ENCODE measurements around the gene PCNT. TPM values are rescaled to one million over a fixed set of nuclear protein-coding genes. Genes with fewer than 3 reads are reported as not detected.
"Not testable (repeated sequence)": the region's sequence is repeated elsewhere in the genome, so short reads cannot be mapped to it uniquely, and the experiment has no call there.

Gene PCNT
- total RNA-seq, 2 experiments from 2014 or later, result 50.0 to 53.1 TPM

- ChIA-PET POLR2A (no interaction called here), CTCF (interaction anchor here (1.4 kb wide), 1 partner anchor 16 kb away, joined by 3 read pairs; no protein-coding TSS in a partner anchor)
Observed at GRCh38 chr21:46429754-46430681, 106.1 kb downstream of the PCNT start.

GRCh38 chr21:46431448-46431847, 107.5 kb downstream of the PCNT start:
- CTCF ChIA-PET, result interaction anchor here (1.4 kb wide), 1 partner anchor 18 kb away, joined by 3 read pairs; no protein-coding TSS in a partner anchor
- POLR2A ChIA-PET, result no interaction called here

DNA sequence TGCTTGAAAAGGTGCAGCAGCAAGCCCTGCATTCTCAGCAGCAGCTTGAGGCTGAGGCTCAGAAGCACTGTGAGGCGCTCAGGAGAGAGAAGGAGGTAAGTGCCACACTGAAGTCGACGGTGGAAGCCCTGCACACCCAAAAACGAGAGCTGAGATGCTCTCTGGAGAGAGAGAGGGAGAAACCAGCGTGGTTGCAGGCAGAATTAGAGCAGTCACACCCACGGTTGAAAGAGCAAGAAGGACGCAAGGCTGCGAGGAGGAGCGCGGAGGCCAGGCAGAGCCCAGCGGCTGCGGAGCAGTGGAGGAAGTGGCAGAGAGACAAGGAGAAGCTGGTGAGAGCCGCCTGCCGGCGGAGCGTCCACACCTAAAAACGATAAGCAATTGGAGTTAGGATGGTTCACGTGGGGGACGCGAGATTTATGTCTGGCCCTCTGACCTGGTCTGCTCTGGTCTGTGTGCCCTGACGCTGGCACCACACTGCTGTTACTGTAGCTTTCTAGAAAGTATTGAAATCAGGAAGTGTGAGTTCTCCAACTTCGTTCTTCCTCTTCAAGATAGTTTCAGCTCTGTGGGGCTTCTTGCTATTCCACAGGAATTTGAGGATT, 108.0 kb downstream of the PCNT start:
- POLR2A ChIA-PET, result interaction anchor here (0.6 kb wide), 1 partner anchor 34 kb away, joined by 3 read pairs; no protein-coding TSS in a partner anchor
- CTCF ChIA-PET, result interaction anchor here (0.6 kb wide), 1 partner anchor 195 kb away, joined by 3 read pairs; no protein-coding TSS in a partner anchor

GRCh38 chr21:46433116-46433515, 109.2 kb downstream of the PCNT start:
- POLR2A ChIA-PET, CTCF ChIA-PET: not testable (repeated sequence)

DNA sequence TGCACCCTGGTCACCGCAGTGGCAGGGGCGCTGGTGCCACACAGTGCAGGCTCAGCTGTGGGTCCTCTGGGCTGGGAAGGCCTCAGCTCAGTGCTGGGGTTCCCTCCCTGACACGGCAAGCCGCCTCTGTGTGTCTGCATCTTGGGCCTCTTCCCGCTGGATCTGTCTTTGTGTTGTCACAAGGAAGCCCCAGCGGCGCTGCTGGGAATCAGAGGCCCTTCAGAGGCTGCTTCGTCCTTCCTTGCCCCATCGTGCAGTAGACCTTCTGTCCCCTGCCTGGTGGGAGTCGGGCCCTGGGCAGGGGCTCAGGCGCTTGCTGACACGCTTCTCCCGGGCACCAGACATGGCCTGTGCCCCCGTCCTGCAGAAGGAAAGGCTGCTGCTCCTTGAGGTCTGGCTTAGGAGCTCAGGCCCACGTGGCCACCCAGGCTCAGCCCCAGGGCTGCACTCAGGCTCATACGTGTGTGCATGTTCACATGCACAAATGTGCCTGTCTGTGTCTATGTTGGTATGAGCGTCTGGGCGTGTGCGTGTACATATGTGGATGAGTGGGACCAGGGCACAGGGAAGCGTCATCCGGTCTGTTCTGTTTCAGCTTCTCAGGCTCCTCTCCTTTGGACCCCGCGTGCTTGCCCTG, 110.5 kb downstream of the PCNT start:
- CTCF ChIA-PET, result interaction anchor here (1.7 kb wide), 1 partner anchor 9 kb away, joined by 3 read pairs; no protein-coding TSS in a partner anchor
- POLR2A ChIA-PET, result no interaction called here

- ChIA-PET POLR2A (no interaction called here), CTCF (interaction anchor here (1.7 kb wide), 1 partner anchor 11 kb away, joined by 3 read pairs; no protein-coding TSS in a partner anchor)
Observed at GRCh38 chr21:46435786-46436227, 111.9 kb downstream of the PCNT start.

GRCh38 chr21:46436621-46437020, 112.7 kb downstream of the PCNT start:
- POLR2A ChIA-PET, result interaction anchor here (0.6 kb wide), 1 partner anchor 40 kb away, joined by 5 read pairs; no protein-coding TSS in a partner anchor
- CTCF ChIA-PET, result no interaction called here

- ChIA-PET CTCF (no interaction called here), POLR2A (no interaction called here)
Observed at GRCh38 chr21:46437096-46437498, 113.1 kb downstream of the PCNT start.

DNA sequence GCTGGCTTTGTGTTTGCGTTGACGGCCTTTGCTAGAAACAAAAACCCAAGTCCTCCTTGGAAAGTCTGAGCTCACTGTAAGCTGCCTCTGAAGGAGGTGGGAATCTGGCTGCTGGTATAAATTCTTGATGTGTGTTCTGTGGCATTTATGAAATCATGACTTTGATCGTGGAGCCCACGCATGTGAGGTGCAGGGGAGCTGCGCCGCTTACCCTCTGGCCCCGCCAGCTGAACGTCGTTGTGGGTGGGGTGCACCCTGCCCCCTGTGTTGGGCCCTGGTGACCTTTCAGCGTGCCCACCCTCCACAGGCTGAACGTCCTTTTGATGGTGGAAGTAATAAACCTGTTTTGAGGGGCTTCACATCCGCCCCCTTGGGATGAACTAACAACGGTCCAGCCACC, 113.6 kb downstream of the PCNT start:
- CTCF ChIA-PET, result no interaction called here
- POLR2A ChIA-PET, result no interaction called here

DNA sequence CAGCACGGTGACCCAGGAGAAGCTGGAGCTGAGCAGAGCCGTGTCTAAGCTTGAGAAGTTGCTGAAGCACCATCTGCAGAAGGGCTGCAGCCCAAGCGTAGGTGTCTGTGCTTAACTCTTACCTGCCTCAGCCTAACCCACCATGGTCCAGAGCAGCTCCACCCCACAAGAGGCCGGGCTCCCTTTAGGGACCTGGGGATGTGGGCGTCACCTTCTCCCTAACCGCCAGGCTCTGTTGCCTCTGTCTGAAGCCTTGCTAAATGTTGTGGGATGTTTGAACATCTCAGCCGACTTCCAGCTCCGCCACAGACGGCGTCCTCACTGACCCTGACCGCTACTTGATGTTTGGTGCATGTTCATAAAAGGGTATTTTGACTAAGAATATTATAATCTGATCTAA, 114.3 kb downstream of the PCNT start:
- CTCF ChIA-PET, result interaction anchor here (0.7 kb wide), 2 partner anchors 29 to 56 kb away, joined by 3 read pairs; no protein-coding TSS in a partner anchor
- POLR2A ChIA-PET, result no interaction called here

GRCh38 chr21:46439906-46440305, 116.0 kb downstream of the PCNT start:
- ChIA-PET CTCF (no interaction called here), POLR2A (no interaction called here)

- ChIA-PET CTCF (no interaction called here), POLR2A (no interaction called here)
Observed at GRCh38 chr21:46441331-46441730, 117.4 kb downstream of the PCNT start.

- CTCF ChIA-PET, result no interaction called here
- POLR2A ChIA-PET, result no interaction called here
Observed at GRCh38 chr21:46441961-46442498, 118.1 kb downstream of the PCNT start.

GRCh38 chr21:46442938-46443337, 119.0 kb downstream of the PCNT start:
- ChIA-PET CTCF (no interaction called here), POLR2A (no interaction called here)

- CTCF ChIA-PET, result no interaction called here
- POLR2A ChIA-PET, result interaction anchor here (0.8 kb wide), 1 partner anchor 14 kb away, joined by 3 read pairs; no protein-coding TSS in a partner anchor
Observed at GRCh38 chr21:46443910-46444309, 120.0 kb downstream of the PCNT start.

- CTCF ChIA-PET, result no interaction called here
- POLR2A ChIA-PET, result no interaction called here
Observed at GRCh38 chr21:46448108-46448507, 124.2 kb downstream of the PCNT start.

- POLR2A ChIA-PET, CTCF ChIA-PET: not testable (repeated sequence)
Observed at GRCh38 chr21:46448855-46449254, 124.9 kb downstream of the PCNT start.

DNA sequence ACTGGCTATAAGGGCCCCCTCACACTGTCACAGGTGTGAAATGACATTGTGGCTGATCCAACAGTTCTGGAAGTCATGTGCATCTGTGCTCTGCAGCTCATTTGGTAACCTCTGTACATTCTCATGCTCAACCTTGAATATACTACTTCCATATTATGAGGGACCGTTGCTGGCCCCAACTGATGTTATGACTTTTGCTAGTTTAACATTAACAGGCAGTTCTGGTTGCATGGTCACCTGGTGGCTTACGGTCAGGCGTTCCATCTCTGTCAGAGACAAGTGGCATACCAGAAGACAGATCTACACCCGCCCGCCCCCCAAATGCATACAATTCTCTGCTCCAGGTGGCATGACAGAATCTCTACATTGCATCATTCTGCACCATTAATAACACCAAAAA, 128.8 kb downstream of the PCNT start:
- POLR2A ChIA-PET, result interaction anchor here (0.6 kb wide), 1 partner anchor 807 kb away, joined by 8 read pairs; no protein-coding TSS in a partner anchor
- CTCF ChIA-PET, result no interaction called here

DNA sequence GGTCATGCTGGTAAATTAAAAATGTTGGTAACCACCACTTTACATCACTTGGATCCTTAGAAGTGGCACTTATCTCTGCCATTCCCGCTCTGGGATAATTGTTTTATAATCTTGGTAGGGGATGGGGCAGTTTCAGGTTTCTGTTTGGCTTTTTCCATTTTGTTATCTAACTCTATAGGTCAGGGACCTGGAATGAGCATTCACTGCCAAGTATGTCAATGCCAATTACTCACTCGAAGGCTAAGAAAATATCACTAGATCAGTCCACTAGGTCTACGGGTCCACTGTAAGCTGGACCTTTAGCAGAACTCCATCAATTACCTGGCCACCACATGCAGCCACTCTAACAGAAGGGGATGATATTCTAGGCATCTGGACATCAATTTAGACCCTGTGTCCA, 130.2 kb downstream of the PCNT start:
- POLR2A ChIA-PET, result no interaction called here
- CTCF ChIA-PET, result no interaction called here
